WTC11 (cell line): ENCODE data around the gene ZNRF1. TPM values are rescaled to one million over a fixed set of nuclear protein-coding genes. Genes with fewer than 3 reads are reported as not detected.

Experiments used
- ATAC-seq: fragments of 200-7000 bp; cut with Tn5 transposase; 2 replicates; pipeline ENCODE4 v1.10.0; 2021; ENCODE audit warnings: mild to moderate bottlenecking, moderate library complexity
- CTCF ChIA-PET: fragments of 300-600 bp; sonication (Branson Sonifier 250); formaldehyde crosslinking; loops from one replicate; lab custom pipeline; 2021; ENCODE audit warnings: antibody characterized with exemption; lab: Charles Lee
- POLR2A ChIA-PET: fragments of 350-600 bp; sonication (Branson Sonifier 250); formaldehyde crosslinking; loops from one replicate; lab custom pipeline; 2021; ENCODE audit warnings: antibody characterized with exemption; lab: Charles Lee
- DNase-seq: peaks from one replicate; pipeline ENCODE4 v3.0.0; 2021; ENCODE audit warnings: low spot score
- H3K27ac Mint-ChIP-seq: 2 replicates; pipeline ENCODE4 v1.8.0; 2021; ENCODE audit warnings: mixed read lengths
- H3K27me3 Mint-ChIP-seq: 2 replicates; pipeline ENCODE4 v1.8.0; 2021; ENCODE audit warnings: low read depth, mild to moderate bottlenecking, moderate library complexity, mixed read lengths
- H3K36me3 Mint-ChIP-seq: 2 replicates; pipeline ENCODE4 v1.8.0; 2021; ENCODE audit warnings: mixed read lengths
- H3K4me1 Mint-ChIP-seq: 2 replicates; pipeline ENCODE4 v1.8.0; 2022; ENCODE audit warnings: mixed read lengths
- H3K4me3 Mint-ChIP-seq: 2 replicates; pipeline ENCODE4 v1.8.0; 2021; ENCODE audit warnings: mild to moderate bottlenecking, moderate library complexity, mixed read lengths
- H3K9me3 Mint-ChIP-seq: 2 replicates; pipeline ENCODE4 v1.8.0; 2021; ENCODE audit warnings: mixed read lengths
- ATF6 ChIP-seq: sonication (generic); formaldehyde crosslinking; IDR thresholded peaks from 2 replicates; pipeline ENCODE4 v1.8.1; 2023; ENCODE audit warnings: mild to moderate bottlenecking, missing genetic modification reagents
- CREM ChIP-seq: sonication (generic); formaldehyde crosslinking; IDR thresholded peaks from 2 replicates; pipeline ENCODE4 v1.8.1; 2022; ENCODE audit warnings: mild to moderate bottlenecking, missing genetic modification reagents, moderate library complexity
- EMX1 ChIP-seq: fragments of 250-450 bp; sonication (Bioruptor Pico); IDR thresholded peaks from 2 replicates; pipeline ENCODE4 v1.8.0; 2021; ENCODE audit warnings: mild to moderate bottlenecking
- GABPB1 ChIP-seq: sonication (generic); formaldehyde crosslinking; IDR thresholded peaks from 2 replicates; pipeline ENCODE4 v1.8.1; 2023; ENCODE audit warnings: mild to moderate bottlenecking, missing genetic modification reagents
- GTF2I ChIP-seq: fragments of 250-450 bp; sonication (Bioruptor Pico); conservative IDR thresholded peaks from 2 replicates; pipeline ENCODE4 v1.4.0; 2021; ENCODE audit warnings: mild to moderate bottlenecking
- RORB ChIP-seq: fragments of 250-450 bp; sonication (Bioruptor Pico); IDR thresholded peaks from 2 replicates; pipeline ENCODE4 v1.9.0; 2021; ENCODE audit warnings: mild to moderate bottlenecking
- TP53 ChIP-seq: sonication (generic); formaldehyde crosslinking; IDR thresholded peaks from 2 replicates; pipeline ENCODE4 v1.8.1; 2023; ENCODE audit warnings: mild to moderate bottlenecking, missing genetic modification reagents
- ZNF121 ChIP-seq: sonication (generic); formaldehyde crosslinking; IDR thresholded peaks from 2 replicates; pipeline ENCODE4 v1.8.0; 2023; ENCODE audit warnings: missing genetic modification reagents
- ZNF263 ChIP-seq: sonication (generic); formaldehyde crosslinking; IDR thresholded peaks from 2 replicates; pipeline ENCODE4 v1.8.1; 2022; ENCODE audit warnings: low read depth, mild to moderate bottlenecking, moderate library complexity, missing genetic modification reagents
- ZNF423 ChIP-seq: fragments of 250-450 bp; sonication (Bioruptor Pico); IDR thresholded peaks from 2 replicates; pipeline ENCODE4 v2.1.2; 2022; ENCODE audit warnings: mild to moderate bottlenecking, moderate library complexity
- total RNA-seq: library from RNA; stranded (reverse); gene quantifications from 3 replicates; pipeline ENCODE4 v1.2.3, GENCODE V29; 2021
- TF ChIP-seq, protein P1 (sequence below): fragments of 250-450 bp; sonication (Bioruptor Pico); IDR thresholded peaks from 2 replicates; pipeline ENCODE4 v1.9.0; 2021; ENCODE audit warnings: mild to moderate bottlenecking
- TF ChIP-seq, protein P2 (sequence below): sonication (generic); formaldehyde crosslinking; IDR thresholded peaks from 2 replicates; pipeline ENCODE4 v1.8.1; 2023; ENCODE audit warnings: mild to moderate bottlenecking, missing genetic modification reagents, borderline replicate concordance
- TF ChIP-seq, protein P3 (sequence below): sonication (generic); formaldehyde crosslinking; IDR thresholded peaks from 2 replicates; pipeline ENCODE4 v1.8.1; 2023; ENCODE audit warnings: mild to moderate bottlenecking, missing genetic modification reagents, moderate library complexity

Gene ZNRF1
- total RNA-seq, 1 experiment from 2014 or later = 47.6 TPM

- TF ChIP-seq ZNF121 (CRISPR knock-in tag) (no peak), ATF6 (CRISPR knock-in tag) (no peak), EMX1 (CRISPR knock-in tag) (no peak)
- TF ChIP-seq, protein P1, sequence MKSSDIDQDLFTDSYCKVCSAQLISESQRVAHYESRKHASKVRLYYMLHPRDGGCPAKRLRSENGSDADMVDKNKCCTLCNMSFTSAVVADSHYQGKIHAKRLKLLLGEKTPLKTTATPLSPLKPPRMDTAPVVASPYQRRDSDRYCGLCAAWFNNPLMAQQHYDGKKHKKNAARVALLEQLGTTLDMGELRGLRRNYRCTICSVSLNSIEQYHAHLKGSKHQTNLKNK = no peak
These were observed 68.1 kb downstream of the ZNRF1 start (continued) for GRCh38 chr16:75066861-75067447.

DNA sequence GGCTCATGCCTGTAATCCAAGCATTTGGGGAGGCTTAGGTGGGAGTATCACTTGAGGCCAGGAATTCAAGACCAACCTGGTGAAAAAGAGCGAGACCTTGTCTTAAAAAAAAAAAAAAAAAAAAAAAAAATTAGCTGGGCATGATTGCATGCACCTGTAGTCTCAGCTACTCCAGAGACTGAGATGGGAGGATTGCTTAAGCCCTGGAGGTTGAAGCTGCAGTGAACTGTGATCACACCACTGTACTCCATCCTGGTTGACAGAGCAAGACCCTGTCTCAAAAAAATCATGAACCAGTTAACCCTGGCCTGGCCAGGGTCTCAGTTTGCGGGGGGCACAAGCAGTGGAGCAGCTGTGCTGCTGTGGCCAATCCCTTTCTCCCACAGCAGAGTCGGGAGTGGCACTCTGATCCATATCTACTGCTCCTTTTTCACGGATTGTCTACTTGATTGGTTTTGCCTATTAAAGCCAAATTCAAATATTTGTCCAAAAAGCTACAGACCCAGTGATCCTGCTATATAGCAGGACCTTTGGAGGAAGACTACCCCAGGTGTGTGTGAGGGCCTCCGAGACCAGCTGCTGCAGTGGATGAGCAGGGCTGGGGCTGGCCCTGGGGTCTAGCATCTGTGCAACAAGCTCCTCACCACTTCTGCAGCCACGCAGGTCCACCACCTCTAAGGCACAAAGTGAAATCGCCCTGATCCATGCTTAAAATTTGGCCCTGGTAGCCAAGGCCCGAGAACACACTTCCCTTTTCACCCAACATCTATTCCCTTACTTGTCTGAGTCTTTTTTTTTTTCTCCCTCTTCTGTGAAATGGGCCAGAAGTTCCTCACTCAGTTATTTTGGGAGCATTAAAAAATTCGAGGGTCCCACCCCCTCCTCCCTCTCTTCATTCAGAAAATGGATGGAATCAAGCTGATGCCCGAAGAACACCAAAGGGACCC lies 69.5 kb downstream of the ZNRF1 start:
- Mint-ChIP-seq H3K27me3 (no peaks in the 10 kb centered on the region), H3K36me3 (no peaks in the 10 kb centered on the region), H3K4me1 (peaks cover 33% of the 10 kb centered on the region), H3K27ac (peak overlapping the region; percentile 4; the same call in 1 of the 2 replicates), H3K9me3 (no peaks in the 10 kb centered on the region), H3K4me3 (no peak overlapping the region)
- ChIA-PET CTCF (interaction anchor here (0.8 to 1.3 kb wide), 4 partner anchors 15 to 71 kb away, joined by 3 to 5 read pairs (median 3); no protein-coding TSS in a partner anchor), POLR2A (interaction anchor here (1.0 kb wide), 1 partner anchor 217 kb away, joined by 3 read pairs; no protein-coding TSS in a partner anchor)
- no peak for DNase-seq
- no peak for TF ChIP-seq ZNF263 (CRISPR knock-in tag)
- TF ChIP-seq, protein P2, sequence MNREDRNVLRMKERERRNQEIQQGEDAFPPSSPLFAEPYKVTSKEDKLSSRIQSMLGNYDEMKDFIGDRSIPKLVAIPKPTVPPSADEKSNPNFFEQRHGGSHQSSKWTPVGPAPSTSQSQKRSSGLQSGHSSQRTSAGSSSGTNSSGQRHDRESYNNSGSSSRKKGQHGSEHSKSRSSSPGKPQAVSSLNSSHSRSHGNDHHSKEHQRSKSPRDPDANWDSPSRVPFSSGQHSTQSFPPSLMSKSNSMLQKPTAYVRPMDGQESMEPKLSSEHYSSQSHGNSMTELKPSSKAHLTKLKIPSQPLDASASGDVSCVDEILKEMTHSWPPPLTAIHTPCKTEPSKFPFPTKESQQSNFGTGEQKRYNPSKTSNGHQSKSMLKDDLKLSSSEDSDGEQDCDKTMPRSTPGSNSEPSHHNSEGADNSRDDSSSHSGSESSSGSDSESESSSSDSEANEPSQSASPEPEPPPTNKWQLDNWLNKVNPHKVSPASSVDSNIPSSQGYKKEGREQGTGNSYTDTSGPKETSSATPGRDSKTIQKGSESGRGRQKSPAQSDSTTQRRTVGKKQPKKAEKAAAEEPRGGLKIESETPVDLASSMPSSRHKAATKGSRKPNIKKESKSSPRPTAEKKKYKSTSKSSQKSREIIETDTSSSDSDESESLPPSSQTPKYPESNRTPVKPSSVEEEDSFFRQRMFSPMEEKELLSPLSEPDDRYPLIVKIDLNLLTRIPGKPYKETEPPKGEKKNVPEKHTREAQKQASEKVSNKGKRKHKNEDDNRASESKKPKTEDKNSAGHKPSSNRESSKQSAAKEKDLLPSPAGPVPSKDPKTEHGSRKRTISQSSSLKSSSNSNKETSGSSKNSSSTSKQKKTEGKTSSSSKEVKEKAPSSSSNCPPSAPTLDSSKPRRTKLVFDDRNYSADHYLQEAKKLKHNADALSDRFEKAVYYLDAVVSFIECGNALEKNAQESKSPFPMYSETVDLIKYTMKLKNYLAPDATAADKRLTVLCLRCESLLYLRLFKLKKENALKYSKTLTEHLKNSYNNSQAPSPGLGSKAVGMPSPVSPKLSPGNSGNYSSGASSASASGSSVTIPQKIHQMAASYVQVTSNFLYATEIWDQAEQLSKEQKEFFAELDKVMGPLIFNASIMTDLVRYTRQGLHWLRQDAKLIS = no peak
- no peak for TF ChIP-seq RORB (CRISPR knock-in tag)
- TF ChIP-seq EMX1 (CRISPR knock-in tag) = no peak
- no peak for TF ChIP-seq ZNF423
- TF ChIP-seq GTF2I (CRISPR knock-in tag) = no peak
- TF ChIP-seq TP53 (CRISPR knock-in tag) = no peak
- no peak for TF ChIP-seq CREM (CRISPR knock-in tag)
- no peak for ATAC-seq

GRCh38 chr16:75070012-75070841 lies 71.4 kb downstream of the ZNRF1 start:
- Mint-ChIP-seq H3K36me3 (no peaks in the 10 kb centered on the region), H3K27ac (peak overlapping the region; percentile 63), H3K4me3 (no peak overlapping the region), H3K9me3 (no peaks in the 10 kb centered on the region), H3K27me3 (no peaks in the 10 kb centered on the region), H3K4me1 (peaks cover 34% of the 10 kb centered on the region)
- DNase-seq = no peak
- CTCF ChIA-PET = interaction anchor here (0.8 to 1.4 kb wide), 3 partner anchors 26 to 72 kb away, joined by 3 to 4 read pairs (median 3); partner anchors contain the start of gene ZNRF1
- no peak for ATAC-seq
- TF ChIP-seq, protein P3, sequence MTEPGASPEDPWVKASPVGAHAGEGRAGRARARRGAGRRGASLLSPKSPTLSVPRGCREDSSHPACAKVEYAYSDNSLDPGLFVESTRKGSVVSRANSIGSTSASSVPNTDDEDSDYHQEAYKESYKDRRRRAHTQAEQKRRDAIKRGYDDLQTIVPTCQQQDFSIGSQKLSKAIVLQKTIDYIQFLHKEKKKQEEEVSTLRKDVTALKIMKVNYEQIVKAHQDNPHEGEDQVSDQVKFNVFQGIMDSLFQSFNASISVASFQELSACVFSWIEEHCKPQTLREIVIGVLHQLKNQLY (CRISPR knock-in tag) = no peak
- peak; percentile 82 for TF ChIP-seq GABPB1
- TF ChIP-seq, all 79 proteins: peak for 1
- POLR2A ChIA-PET = no interaction called here
